HG03432 (cell line): Measurements from ENCODE around the gene CLDN20.

ENCODE experiments used
- ATAC-seq: cut with Tn5 transposase; IDR thresholded peaks from one replicate; pipeline ENCODE4 v1.9.1; 2021; ENCODE audit warnings: mild to moderate bottlenecking, moderate library complexity; ENCODE audit not compliant: unreplicated experiment

CLDN20 gene

DNA sequence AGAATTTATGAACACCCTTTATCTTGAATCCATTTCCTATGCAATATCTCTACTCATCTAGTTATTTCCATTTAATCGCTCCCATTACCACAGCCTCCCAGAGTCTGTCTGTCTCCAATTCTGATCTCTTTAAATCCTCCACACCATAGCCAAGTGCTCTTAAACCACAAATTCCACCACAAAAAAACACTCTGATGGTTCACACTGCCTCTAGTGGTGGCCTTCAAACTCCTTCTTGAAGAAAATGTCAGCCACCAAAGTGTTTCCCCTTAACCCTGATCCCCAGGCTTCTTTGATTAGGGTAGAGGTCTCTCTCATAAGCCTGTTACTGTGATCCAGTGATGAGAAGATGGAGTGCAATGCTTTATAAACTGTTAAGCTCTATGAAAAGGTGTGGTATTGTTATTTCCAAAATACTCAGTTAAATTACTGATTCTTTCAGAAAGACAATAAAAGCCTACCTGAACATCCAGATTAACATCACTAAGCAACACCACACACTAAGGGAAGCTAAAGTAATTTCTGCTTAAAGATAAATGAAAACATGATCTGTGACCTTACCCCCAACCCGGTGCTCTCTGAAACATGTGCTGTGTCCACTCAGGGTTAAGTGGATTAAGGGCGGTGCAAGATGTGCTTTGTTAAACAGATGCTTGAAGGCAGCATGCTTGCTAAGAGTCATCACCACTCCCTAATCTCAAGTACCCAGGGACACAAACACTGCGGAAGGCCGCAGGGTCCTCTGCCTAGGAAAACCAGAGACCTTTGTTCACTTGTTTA lies 4.5 kb downstream of the CLDN20 start:
- ATAC-seq: peak; percentile 64

DNA sequence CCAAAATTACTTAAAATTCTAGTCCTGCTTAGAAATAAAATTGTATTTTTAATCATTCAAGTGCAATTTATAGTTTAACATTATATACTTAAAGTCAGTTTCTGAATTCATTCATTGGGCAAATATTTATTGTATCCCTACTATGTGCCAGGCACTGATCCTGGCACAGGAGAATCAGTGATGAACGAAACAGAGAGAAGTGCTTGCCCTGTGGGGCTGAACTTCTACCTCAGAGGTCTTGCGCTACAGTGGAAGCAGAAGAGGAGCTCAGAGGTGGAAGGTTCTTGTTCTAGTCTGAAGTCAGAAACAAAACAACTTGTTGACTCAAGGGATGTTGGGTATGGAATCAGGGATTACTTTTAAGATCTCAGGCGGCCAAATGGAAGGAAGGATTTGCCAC lies 6.0 kb downstream of the CLDN20 start:
- no peak for ATAC-seq

GRCh38 chr6:155270561-155271091 lies 6.8 kb downstream of the CLDN20 start:
- ATAC-seq: no peak

DNA sequence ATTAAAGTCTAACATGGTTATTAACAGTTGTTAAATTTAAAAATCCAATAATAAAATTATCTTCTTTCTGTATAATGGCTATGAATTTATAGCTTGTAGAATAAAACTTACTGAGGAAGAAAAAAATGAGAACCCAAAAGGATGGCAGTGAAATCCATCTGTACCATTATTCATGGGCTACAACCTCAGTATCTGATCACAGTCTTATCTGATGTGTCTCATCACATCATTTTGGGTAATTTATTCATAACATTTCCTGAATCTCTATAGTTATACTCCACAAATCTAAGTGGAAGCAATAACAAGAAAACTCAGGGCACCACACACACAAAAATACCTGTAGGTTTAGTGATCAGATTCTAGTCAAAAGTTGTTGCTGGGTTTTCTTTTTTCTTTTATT lies 7.3 kb downstream of the CLDN20 start:
- no peak for ATAC-seq

DNA sequence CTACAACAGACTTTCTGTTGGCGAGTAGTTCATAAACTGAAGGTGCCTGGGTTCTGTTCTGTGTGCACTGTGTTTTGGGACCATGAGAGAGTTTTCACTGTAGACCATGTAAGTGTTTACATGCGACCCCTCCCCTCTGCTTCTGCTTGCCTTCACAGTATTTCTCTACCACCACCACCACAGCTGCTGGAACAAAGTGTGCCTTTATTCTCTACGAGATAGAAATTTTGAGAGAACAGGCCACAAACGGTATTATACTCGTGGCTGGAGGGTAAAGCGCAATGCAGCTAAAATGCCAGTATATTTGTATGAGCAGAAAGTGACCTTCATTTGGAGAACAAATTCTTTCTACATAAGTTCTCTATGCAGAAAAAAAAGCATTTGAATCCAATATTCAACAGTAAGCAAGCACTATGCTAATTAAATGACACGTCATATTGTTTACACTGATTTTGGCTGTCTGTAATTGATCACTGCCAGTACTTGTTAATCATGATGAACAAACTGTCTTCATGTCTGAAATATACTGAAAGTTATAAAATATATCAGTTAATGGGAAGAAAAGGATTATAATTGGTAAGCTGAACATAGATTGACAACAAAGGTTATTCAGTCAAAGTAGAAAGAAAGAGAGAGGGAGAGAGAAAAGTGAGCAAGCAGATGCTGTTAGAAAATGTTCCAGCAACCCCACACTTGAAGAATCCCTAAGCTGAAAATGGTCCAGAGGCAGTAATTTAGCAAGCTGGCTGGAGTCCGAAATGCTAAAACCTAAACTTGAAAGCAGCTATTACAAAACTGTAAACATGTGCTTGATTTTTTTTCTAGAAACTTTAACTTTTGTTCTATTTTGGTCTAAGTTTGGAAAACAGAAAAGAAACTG lies 8.8 kb downstream of the CLDN20 start:
- no peak for ATAC-seq

DNA sequence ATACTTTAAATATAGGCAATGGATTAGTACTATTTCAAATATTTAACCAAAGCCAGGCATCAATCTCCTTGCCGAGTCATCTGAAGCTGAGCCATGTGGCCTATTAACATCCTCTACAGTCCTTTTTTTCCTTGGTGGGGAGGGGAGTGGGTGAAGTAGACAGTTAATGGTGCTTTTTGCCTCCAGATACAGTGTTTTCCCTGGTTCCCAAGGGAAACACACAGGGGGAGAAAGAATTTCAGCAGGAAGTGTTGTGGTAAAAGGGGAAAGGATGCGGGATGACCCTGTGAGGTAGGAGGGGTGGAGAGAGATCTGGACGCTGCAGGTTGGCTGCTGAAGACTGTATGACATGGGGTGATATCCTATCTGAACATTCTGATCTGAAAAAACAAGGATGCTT lies 9.6 kb downstream of the CLDN20 start:
- no peak for ATAC-seq

- no peak for ATAC-seq
Observed at GRCh38 chr6:155274106-155274505, 10.3 kb downstream of the CLDN20 start.

- ATAC-seq: no peak
Observed at GRCh38 chr6:155274533-155274932, 10.7 kb downstream of the CLDN20 start.

GRCh38 chr6:155275808-155276480 lies 12.1 kb downstream of the CLDN20 start:
- no peak for ATAC-seq

GRCh38 chr6:155276638-155277037 lies 12.8 kb downstream of the CLDN20 start:
- no peak for ATAC-seq

DNA sequence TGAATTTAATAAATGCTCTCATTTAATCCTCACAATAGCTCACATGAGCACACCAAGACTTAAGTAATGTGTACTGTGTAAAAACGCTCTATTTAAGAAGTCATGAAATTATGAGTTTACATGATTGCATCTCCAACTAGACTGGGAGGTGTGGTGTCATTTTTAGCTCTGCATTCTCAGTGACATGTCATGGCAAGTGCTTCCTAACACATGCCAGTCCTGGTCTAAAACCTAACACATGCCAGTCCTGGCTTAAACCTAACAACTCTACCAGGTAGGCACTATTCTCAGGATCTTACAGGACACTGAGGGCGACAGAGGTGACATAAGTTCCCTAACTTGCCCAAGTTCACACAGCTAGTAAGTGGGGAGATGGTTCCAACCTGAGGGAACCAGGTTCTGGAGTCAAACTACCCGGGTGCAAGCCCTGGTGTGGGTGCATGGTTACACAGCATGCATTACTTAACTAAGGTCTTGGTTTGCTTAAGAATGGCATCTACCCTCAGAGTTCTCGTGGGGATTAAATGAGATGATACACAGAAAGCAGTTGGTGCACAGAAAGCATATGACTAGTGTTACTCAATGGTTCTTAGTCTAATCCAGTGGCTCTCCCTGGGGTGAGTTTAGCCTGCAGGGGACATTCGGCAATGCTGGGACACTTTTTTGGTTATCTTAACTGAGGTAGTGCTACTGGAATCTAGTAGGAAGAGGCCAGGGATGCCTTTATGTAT lies 14.7 kb downstream of the CLDN20 start:
- ATAC-seq: no peak

- no peak for ATAC-seq
Observed at GRCh38 chr6:155284775-155285174, 21.0 kb downstream of the CLDN20 start.

DNA sequence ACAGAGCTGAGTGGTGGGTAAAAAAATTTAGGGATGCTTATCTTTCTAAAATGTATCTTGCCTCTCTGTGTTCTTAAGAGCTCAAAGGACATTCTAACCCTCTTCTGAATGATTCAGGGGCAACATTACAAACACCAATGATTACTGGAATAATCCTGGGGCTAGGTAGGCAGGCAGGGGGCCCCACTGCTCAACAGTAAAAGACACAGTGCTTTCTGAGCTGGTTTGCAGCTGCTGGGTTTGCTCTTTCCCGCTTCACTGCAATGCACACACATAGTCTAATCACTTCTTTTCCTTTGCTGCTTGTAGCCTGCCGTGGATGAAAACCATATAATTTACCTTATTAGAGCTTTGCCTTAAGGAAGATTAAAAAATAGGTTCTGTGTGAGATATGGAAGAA lies 23.9 kb downstream of the CLDN20 start:
- ATAC-seq: no peak

DNA sequence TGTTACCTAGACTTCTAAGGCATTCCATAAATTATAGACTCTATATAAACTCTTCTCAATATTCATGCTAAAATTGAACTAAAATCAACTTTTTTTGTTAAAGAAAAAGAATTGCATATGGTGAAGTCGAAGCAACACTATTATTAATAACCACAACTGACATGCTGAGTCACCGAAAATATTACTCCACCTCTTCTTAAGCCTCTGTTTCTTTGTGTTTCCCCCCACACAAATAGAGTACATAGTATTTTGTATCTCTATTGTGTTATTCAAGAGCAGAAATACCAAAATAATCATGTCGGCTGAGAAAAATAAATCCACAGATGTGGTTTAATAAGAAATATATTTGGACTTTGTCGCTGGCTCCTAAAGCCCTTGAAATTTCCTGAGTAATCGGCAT lies 26.7 kb downstream of the CLDN20 start:
- ATAC-seq: no peak

GRCh38 chr6:155291291-155291690 lies 27.5 kb downstream of the CLDN20 start:
- no peak for ATAC-seq

- no peak for ATAC-seq
Observed at GRCh38 chr6:155292711-155293110, 28.9 kb downstream of the CLDN20 start.

GRCh38 chr6:155297669-155298068 lies 33.9 kb downstream of the CLDN20 start:
- ATAC-seq: no peak

- no peak for ATAC-seq
Observed at GRCh38 chr6:155301867-155302266, 38.1 kb downstream of the CLDN20 start.

- no peak for ATAC-seq
Observed at GRCh38 chr6:155303361-155303870, 39.6 kb downstream of the CLDN20 start.

- ATAC-seq: no peak
Observed at GRCh38 chr6:155306958-155307357, 43.1 kb downstream of the CLDN20 start.
